Endothelial cell of umbilical vein (primary cell): Measurements from ENCODE around the gene THUMPD3. TPM values are rescaled to one million over a fixed set of nuclear protein-coding genes. Genes with fewer than 3 reads are reported as not detected.

Source experiments
- BruUV-seq: library from RNA; stranded (reverse); fragments of 400-500 nt; replicated peaks from 2 replicates; lab custom pipeline; 2021; lab: Mats Ljungman, UMichigan
- CTCF ChIA-PET: fragments of 300-600, 350-600 bp; sonication (Branson Sonifier 250); formaldehyde crosslinking; loops from one replicate; lab custom pipeline; 2021; ENCODE audit warnings: antibody characterized with exemption, inconsistent platforms; lab: Charles Lee
- POLR2A ChIA-PET: fragments of 300-600, 350-600 bp; sonication (Branson Sonifier 250); formaldehyde crosslinking; loops from one replicate; lab custom pipeline; 2021; ENCODE audit warnings: antibody characterized with exemption, inconsistent platforms; lab: Charles Lee
- DNase-seq: peaks from one replicate; pipeline ENCODE4 v3.0.0-alpha.2; 2011; ENCODE audit warnings: low read depth, low spot score
- FAIRE-seq: peaks from 2 replicates; lab custom pipeline; 2011; peaks lifted over from hg19 to GRCh38; lab: Jason Lieb, UNC
- H2AFZ ChIP-seq: 2 replicates; pipeline ENCODE4 v1.6.0; 2012; ENCODE audit warnings: low read depth, low read length, control low read depth, inconsistent platforms
- H3K27ac ChIP-seq: 2 replicates; pipeline ENCODE4 v1.5.1; 2011; ENCODE audit warnings: low read depth, mild to moderate bottlenecking, control low read depth, low read length, moderate library complexity; ENCODE audit not compliant: insufficient read depth
- H3K27me3 ChIP-seq, 2 experiments: 2 replicates each; pipeline versions ENCODE4 v1.6.0 to v1.6.1; 2011; ENCODE audit warnings: low read length in 2 of 2, mixed read lengths in 1 of 2; ENCODE audit not compliant: control insufficient read depth in 2 of 2, insufficient read depth in 2 of 2
- H3K36me3 ChIP-seq, 2 experiments: 2 replicates in 1 of 2; 3 replicates in 1 of 2; pipeline ENCODE4 v1.5.1; 2011; ENCODE audit warnings: low read length in 2 of 2, mild to moderate bottlenecking in 1 of 2, moderate library complexity in 1 of 2; ENCODE audit not compliant: control insufficient read depth in 2 of 2, insufficient read depth in 2 of 2; ENCODE audit errors: extremely low read depth in 1 of 2
- H3K4me1 ChIP-seq: 3 replicates; pipeline ENCODE4 v1.5.1; 2011; ENCODE audit warnings: mild to moderate bottlenecking, low read length; ENCODE audit not compliant: control insufficient read depth, insufficient read depth; ENCODE audit errors: extremely low read depth
- H3K4me2 ChIP-seq: 2 replicates; pipeline ENCODE4 v1.6.1; 2011; ENCODE audit warnings: low read length, control low read depth, mixed read lengths; ENCODE audit not compliant: insufficient read depth
- H3K4me3 ChIP-seq, 3 experiments: fragments of 200-600 bp in 1 of 3; sonication (generic), shearing (Covaris generic) in 1 of 3; replicated peaks in 1 of 3; 2 replicates each; pipeline ENCODE4 v1.5.1; 2011 to 2016; ENCODE audit warnings: control low read depth in 3 of 3, low read length in 3 of 3, mild to moderate bottlenecking in 2 of 3, inconsistent platforms in 1 of 3, low read depth in 1 of 3, moderate library complexity in 1 of 3; ENCODE audit not compliant: insufficient read depth in 1 of 3
- H3K79me2 ChIP-seq: 2 replicates; pipeline ENCODE4 v1.6.0; 2012; ENCODE audit warnings: low read length, inconsistent platforms; ENCODE audit not compliant: control insufficient read depth, insufficient read depth
- H3K9ac ChIP-seq: replicated peaks from 2 replicates; pipeline ENCODE3; 2011; ENCODE audit warnings: low read length, control low read depth; ENCODE audit not compliant: insufficient read depth; ENCODE audit errors: extremely low read depth
- H3K9me1 ChIP-seq: replicated peaks from 3 replicates; pipeline ENCODE4 v1.6.0; 2011; ENCODE audit warnings: mild to moderate bottlenecking, low read length; ENCODE audit not compliant: control insufficient read depth, insufficient read depth; ENCODE audit errors: extremely low read depth
- H3K9me3 ChIP-seq: replicated peaks from 2 replicates; pipeline ENCODE4 v1.5.1; 2012; ENCODE audit warnings: low read length, inconsistent platforms; ENCODE audit not compliant: control insufficient read depth, insufficient read depth
- H4K20me1 ChIP-seq: replicated peaks from 2 replicates; pipeline ENCODE3; 2011; ENCODE audit warnings: mild to moderate bottlenecking, low read length; ENCODE audit not compliant: control insufficient read depth, insufficient read depth; ENCODE audit errors: extremely low read depth
- EZH2 ChIP-seq: IDR thresholded peaks from 2 replicates; pipeline ENCODE4 v1.6.1; 2012; ENCODE audit warnings: borderline replicate concordance, low read depth, mild to moderate bottlenecking, moderate library complexity, low read length, inconsistent platforms; ENCODE audit not compliant: severe bottlenecking
- FOS ChIP-seq: IDR thresholded peaks from 2 replicates; pipeline ENCODE4 v1.6.1; 2011; ENCODE audit warnings: mild to moderate bottlenecking, low read length, moderate library complexity, borderline replicate concordance; ENCODE audit not compliant: insufficient read depth
- GATA2 ChIP-seq: IDR thresholded peaks from 2 replicates; pipeline ENCODE4 v1.7.0; 2011; ENCODE audit warnings: low read depth, mild to moderate bottlenecking, moderate library complexity, mixed read lengths, low read length; ENCODE audit not compliant: insufficient read length, insufficient read depth
- JUN ChIP-seq: IDR thresholded peaks from 2 replicates; pipeline ENCODE4 v1.6.1; 2011; ENCODE audit warnings: borderline replicate concordance, low read depth; ENCODE audit not compliant: insufficient read length, insufficient read depth
- MYC ChIP-seq: IDR thresholded peaks from one replicate; pipeline ENCODE4 v1.6.1; 2011; ENCODE audit warnings: mild to moderate bottlenecking, low read depth, low read length
- POLR2A ChIP-seq: IDR thresholded peaks from 2 replicates; pipeline ENCODE4 v1.6.1; 2012; ENCODE audit warnings: low read depth, mild to moderate bottlenecking, control low read depth, low read length
- POLR2AphosphoS5 ChIP-seq: IDR thresholded peaks from 2 replicates; pipeline ENCODE4 v1.6.1; 2012; ENCODE audit warnings: low read depth, mild to moderate bottlenecking, control low read depth, low read length, moderate library complexity; ENCODE audit not compliant: insufficient read depth
- dilution Hi-C: fragments of 300-500 bp; cut with MboI; formaldehyde crosslinking; loops from one replicate; pipeline ENCODE4 v1.15.0; 2019; ENCODE audit warnings: low sequenced_read_pairs; ENCODE audit not compliant: extremely low pct_ligation_motif_present
- intact Hi-C: fragments of 100-400 bp; cut with micrococcal nuclease; formaldehyde crosslinking; loops from one replicate; pipeline ENCODE4 v1.10.0; 2022
- polyA plus RNA-seq, 4 experiments: library from polyadenylated mRNA; depleted of rRNA in 3 of 4; stranded (reverse) in 3 of 4; unstranded in 1 of 4; fragments of >200 nt; gene quantifications; 2 replicates each; pipeline versions ENCODE4 v1.2.1 to v1.2.3, GENCODE V29; 2011 to 2012; ENCODE audit warnings: missing spikeins in 1 of 4
- total RNA-seq: library from RNA; stranded (reverse); gene quantifications from 2 replicates; pipeline ENCODE4 v1.2.3, GENCODE V29; 2021
- TF ChIP-seq, protein P1 (sequence below): IDR thresholded peaks from 2 replicates; pipeline ENCODE4 v1.6.1; 2011; ENCODE audit not compliant: insufficient read depth, insufficient read length
- TF ChIP-seq, protein P2 (sequence below), 2 donors: IDR thresholded peaks; 1 replicate in 1 of 2; 2 replicates in 1 of 2; pipeline ENCODE4 v1.5.1; 2011; ENCODE audit warnings: low read length in 2 of 2, mild to moderate bottlenecking in 2 of 2, moderate library complexity in 2 of 2, control low read depth in 1 of 2, inconsistent platforms in 1 of 2, low read depth in 1 of 2; ENCODE audit not compliant: insufficient read depth in 1 of 2; ENCODE audit errors: extremely low read depth in 1 of 2

The THUMPD3 gene
- total and polyA plus RNA-seq, 2 donors (not counting 3 experiments of a cell fraction or from before 2014, with no cell fraction given): 10.0 to 26.5 TPM

DNA sequence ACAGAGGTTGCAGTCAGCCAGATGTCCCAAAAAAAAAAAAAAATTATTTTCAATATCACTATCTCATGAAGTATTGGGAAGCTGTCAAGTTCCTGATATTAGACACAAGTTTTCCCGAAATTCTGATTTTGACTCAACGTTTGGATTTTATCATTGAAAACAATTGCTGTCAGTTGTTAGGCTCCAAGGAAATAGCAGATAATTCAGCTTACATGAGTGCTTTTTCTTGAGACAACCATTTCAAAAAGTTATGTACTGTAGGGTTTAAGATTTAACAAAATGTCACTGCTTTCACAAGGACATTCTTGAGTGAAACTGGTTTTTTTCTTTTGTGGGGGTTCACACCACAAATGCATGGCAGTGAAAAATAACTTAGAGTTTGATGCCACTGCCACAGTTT lies 25.3 kb downstream of the THUMPD3 start:
- POLR2A ChIA-PET: no interaction called here

DNA sequence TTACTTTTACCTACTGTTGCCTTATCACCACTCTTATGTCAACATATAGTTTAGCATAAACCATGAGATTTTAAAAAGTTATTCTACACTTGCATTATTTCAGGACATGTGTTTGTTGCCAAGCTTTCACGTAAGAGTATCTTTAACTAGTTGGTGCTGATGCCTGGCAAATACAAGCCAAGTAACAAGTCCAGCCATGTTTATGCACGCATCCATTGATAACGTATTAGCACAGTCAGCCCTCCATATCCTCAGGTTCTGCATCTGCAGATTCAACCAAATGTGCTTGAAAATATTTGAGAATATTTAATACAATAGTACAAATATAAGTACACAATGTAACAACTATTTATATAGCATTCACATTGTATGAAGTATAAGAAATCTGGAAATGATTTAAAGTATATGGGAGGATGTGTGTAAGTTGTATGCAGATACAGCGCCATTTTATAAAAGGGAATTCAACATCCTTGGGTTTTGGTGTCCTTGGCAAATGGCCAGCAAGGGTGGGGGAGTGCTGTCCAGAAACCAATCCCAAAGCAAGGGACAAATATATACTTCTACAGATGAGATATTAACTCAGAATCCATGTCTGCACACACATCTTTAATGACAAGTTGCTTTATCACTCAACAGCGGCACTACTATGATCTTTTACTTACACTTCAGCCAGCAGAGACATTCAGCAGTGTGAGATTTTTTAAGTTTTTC lies 25.9 kb downstream of the THUMPD3 start:
- intact Hi-C loops (no loop called here), dilution Hi-C loops (no loop called here)
- FAIRE-seq (no peak), DNase-seq (no peak)
- ChIA-PET POLR2A (no interaction called here), CTCF (no interaction called here)
- Histone ChIP-seq H3K27me3 (no peaks in the 10 kb centered on the region), H4K20me1 (peaks cover 5% of the 10 kb centered on the region), H3K79me2 (peaks cover 41% of the 10 kb centered on the region), H3K4me3 (no peak overlapping the region), H2AFZ (no peak overlapping the region), H3K9me1 (no peaks in the 10 kb centered on the region), H3K27ac (no peak overlapping the region), H3K4me1 (peaks cover 15% of the 10 kb centered on the region), H3K9me3 (no peaks in the 10 kb centered on the region), H3K9ac (no peak overlapping the region), H3K4me2 (no peak overlapping the region), H3K36me3 (peaks cover 32 to 39% of the 10 kb centered on the region in 2 experiments)
- no TSS peak for BruUV-seq
- TF ChIP-seq EZH2 (no peak), FOS (no peak), POLR2A (no peak), JUN (no peak), POLR2AphosphoS5 (no peak), MYC (no peak)
- TF ChIP-seq, protein P1, sequence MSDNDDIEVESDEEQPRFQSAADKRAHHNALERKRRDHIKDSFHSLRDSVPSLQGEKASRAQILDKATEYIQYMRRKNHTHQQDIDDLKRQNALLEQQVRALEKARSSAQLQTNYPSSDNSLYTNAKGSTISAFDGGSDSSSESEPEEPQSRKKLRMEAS: no peak
- TF ChIP-seq, protein P2, sequence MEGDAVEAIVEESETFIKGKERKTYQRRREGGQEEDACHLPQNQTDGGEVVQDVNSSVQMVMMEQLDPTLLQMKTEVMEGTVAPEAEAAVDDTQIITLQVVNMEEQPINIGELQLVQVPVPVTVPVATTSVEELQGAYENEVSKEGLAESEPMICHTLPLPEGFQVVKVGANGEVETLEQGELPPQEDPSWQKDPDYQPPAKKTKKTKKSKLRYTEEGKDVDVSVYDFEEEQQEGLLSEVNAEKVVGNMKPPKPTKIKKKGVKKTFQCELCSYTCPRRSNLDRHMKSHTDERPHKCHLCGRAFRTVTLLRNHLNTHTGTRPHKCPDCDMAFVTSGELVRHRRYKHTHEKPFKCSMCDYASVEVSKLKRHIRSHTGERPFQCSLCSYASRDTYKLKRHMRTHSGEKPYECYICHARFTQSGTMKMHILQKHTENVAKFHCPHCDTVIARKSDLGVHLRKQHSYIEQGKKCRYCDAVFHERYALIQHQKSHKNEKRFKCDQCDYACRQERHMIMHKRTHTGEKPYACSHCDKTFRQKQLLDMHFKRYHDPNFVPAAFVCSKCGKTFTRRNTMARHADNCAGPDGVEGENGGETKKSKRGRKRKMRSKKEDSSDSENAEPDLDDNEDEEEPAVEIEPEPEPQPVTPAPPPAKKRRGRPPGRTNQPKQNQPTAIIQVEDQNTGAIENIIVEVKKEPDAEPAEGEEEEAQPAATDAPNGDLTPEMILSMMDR (IDR thresholded peaks at IDR 0.05; ENCODE audit: extremely low read depth in 1 of 2, insufficient read depth in 1 of 2, low read depth in 1 of 2, low read length in 2 of 2): no peak

More for the DNA sequence above, 25.3 kb downstream of the THUMPD3 start:
- TF ChIP-seq GATA2 (no peak), POLR2A (peak; percentile 21)
- Histone ChIP-seq H3K4me3 (no peak overlapping the region), H2AFZ (no peak overlapping the region), H3K79me2 (peaks cover 35% of the 10 kb centered on the region), H3K27me3 (no peaks in the 10 kb centered on the region), H3K4me1 (peaks cover 9% of the 10 kb centered on the region), H3K9me3 (no peaks in the 10 kb centered on the region), H3K4me2 (no peak overlapping the region), H4K20me1 (peaks cover 5% of the 10 kb centered on the region), H3K9ac (no peak overlapping the region), H3K9me1 (no peaks in the 10 kb centered on the region), H3K27ac (no peak overlapping the region), H3K36me3 (peaks cover 29 to 42% of the 10 kb centered on the region in 2 experiments)
- BruUV-seq: no TSS peak
- no peak for DNase-seq
- FAIRE-seq: no peak
- intact Hi-C loops (no loop called here), dilution Hi-C loops (no loop called here)
- CTCF ChIA-PET: no interaction called here
